ENCODE results near the gene ZNHIT3.
"Not testable (repeated sequence)": the region's sequence is repeated elsewhere in the genome, so short reads cannot be mapped to it uniquely, and the experiment has no call there.

The ZNHIT3 gene

DNA sequence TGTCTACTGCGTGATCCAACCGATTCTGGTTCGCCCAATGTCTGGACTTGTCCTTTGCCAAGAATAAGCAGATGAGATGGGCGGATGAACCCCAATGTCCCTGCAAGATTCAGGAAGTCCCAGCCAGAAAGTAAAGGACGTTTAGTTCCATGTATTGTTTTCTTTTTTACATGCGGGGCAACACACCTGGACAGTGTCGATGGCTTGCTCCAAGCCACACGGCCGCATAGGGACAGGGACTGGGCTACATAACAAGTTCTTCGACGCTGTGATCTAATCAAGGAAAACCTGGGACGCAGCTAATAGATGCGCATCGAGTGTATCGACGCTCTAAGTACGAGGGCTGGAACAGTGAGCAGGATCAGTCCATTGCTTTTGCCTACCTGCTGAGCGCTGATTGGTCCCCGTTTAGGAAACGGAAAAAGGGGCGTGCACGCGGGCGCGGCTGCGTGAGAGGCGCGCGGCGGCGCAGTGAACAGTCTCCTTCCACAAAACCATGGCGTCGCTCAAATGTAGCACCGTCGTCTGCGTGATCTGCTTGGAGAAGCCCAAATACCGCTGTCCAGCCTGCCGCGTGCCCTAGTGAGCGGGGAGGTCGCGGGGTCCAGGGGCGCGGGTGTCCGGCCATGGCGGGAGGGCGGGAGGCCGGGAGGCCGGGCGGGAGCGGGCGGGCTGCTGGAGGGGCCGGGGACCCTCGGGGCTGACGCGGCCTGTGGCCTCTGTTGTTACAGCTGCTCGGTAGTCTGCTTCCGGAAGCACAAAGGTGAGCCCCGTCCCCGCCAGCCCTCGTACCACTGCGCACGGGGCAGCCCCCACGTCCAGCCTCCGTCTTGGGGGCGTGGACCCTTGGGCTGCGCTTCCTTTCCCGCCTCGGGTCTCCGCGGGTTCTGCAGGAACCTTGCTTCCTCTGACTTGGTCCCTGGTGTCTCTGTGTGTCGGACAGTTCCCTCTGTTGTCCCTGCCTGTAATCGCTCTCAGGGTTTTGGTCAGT, at the start of gene ZNHIT3:
TSS of gene ZNHIT3 (plus strand) at position 478 of the 991 bp plus-strand sequence. CDS start at position 497, 19 bp downstream.
- in situ Hi-C loops (cut with MboI; ENCODE audit: low sequenced_read_pairs) = loop anchor here (25.0 kb wide), 2 partner anchors 349 to 524 kb away; no protein-coding TSS in a partner anchor

DNA sequence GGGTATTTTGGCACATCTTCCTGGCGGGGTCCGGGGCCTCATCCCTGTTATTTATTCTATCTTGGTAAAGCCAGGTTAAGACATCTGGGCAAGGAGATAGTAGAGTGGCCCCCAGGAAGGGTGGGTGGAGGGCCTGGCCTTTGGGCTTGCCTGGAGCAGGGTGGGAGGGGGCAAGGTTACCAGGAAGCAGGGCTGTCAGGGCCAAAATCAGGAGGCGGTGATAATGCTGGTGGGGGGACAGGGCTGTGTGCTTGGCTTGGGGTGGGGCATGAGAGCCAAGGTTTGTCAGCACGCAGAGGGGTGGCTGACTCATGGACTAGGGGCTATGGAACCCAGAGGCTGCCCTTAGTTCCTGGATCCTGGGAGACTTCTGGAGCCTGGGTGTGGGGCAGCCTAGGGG, 44.7 kb upstream of the ZNHIT3 start:
- in situ Hi-C loops (cut with MboI; ENCODE audit: low sequenced_read_pairs) = not testable (repeated sequence)

DNA sequence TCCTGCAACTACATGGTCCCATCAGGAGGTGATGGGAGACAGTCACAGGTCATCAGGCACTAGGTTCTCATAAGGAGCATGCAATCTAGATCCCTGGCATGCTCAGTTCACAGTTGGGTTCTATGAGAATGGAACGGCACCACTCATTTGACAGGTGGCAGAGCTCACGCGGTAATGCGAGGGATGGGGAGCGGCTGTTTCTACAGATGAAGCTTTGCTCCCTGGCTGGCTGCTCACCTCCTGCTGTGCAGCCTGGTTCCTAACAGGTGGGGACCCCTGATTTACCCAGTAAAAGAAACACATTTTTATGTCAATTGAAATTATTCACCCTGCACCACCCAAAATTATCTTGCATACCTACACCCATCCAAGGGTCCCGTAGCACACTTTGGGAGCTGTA, 42.7 kb upstream of the ZNHIT3 start:
- in situ Hi-C loops (cut with MboI; ENCODE audit: low sequenced_read_pairs) = no loop called here

DNA sequence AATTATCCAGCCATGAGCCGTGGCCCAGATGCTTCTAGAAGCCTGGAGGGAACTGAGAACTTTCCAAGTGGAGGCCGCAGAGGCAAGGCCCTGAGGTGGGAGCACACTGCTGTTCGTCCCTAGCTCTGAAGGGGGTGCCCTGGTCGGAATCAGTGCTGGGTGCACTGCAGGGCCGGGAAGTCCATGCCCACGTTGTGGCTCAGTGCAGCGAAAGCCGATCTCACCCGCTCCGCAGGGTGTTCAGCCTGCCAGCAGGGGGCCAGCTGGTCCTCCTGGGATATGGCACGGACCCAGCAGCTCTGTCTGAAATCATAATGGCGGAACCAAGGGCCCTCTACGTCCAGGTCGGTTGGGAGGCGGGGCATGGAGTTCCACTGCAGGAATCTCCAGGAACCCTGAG, 36.5 kb upstream of the ZNHIT3 start:
- in situ Hi-C loops (cut with MboI; ENCODE audit: low sequenced_read_pairs) = not testable (repeated sequence)

DNA sequence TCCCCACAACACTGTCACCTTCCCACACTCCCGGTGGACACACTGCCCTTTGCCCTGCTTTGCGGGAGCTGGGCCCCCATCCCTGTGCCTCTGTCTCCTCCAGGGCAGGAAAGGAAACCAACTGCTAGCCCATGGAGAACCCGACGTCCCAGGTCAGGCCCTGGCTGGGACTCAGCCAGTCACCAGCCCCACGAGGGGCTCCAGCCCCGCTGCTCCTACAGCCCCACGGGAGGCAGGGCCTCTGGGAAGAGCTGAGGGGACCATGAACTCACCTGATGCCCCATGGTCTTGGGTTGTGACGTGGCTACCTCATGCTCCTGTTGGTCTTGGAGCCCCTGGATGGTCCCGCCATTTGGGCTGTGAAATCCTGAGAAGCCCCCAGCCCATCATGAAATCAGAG, 33.6 kb upstream of the ZNHIT3 start:
- in situ Hi-C loops (cut with MboI; ENCODE audit: low sequenced_read_pairs) = not testable (repeated sequence)

DNA sequence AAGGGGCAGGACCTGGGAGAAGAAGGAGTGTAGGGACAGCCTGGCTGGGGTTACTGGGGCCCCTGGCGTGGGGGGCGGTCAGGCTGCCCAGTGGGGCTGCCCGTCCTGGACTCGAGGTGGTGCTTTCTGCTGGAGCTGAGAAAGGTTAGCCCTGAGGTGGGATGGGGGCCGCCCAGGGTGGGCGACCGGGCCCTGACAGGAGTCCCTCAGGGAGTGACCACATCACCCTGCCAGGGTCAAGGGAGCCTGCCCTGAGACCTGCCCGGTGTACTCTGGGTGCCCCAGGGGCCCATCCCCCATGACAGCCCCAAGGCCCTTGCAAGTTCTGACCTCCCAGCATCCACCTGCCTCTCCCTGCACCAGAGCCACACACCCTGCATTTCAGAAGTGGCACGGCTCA, 28.8 kb upstream of the ZNHIT3 start:
- in situ Hi-C loops (cut with MboI; ENCODE audit: low sequenced_read_pairs) = not testable (repeated sequence)

DNA sequence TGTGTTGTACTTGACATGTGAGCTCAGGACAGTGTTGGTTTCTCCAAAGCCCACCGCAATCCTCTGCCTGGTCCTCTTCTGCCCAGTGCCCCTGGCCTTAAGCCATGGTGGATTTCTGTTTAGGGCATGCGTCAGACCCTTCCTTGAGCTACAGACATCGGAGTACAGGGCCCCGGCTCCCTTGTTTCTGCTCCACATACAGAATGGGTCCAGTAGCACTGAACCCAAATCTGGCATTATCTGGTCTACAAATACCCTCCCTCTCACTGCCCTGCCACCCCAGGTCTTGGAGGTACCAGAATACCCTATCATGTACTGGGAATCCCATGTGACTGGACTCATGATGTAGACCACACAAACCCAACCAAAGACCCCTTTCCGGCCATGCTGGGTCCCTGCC, 27.4 kb upstream of the ZNHIT3 start:
- in situ Hi-C loops (cut with MboI; ENCODE audit: low sequenced_read_pairs) = no loop called here

DNA sequence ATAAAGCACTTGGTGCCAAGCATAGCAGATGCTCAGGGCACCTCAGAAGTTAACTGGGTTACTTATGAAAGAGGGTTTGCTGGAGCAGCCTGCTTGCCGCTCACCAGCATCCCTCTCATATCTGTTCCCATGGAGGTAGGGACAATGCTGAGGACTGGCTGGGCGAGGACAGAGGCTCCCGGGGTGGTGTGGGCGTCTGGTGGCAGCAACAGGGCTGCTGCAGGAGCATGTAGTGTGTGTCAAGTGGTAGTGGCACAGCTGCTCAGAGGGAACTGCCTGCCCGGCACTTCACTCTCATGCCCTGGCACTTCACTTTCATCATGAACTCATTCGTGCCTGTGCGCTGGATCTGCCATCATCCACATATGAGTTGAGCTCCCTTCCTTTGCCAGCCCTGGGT, 26.9 kb upstream of the ZNHIT3 start:
- in situ Hi-C loops (cut with MboI; ENCODE audit: low sequenced_read_pairs) = no loop called here

DNA sequence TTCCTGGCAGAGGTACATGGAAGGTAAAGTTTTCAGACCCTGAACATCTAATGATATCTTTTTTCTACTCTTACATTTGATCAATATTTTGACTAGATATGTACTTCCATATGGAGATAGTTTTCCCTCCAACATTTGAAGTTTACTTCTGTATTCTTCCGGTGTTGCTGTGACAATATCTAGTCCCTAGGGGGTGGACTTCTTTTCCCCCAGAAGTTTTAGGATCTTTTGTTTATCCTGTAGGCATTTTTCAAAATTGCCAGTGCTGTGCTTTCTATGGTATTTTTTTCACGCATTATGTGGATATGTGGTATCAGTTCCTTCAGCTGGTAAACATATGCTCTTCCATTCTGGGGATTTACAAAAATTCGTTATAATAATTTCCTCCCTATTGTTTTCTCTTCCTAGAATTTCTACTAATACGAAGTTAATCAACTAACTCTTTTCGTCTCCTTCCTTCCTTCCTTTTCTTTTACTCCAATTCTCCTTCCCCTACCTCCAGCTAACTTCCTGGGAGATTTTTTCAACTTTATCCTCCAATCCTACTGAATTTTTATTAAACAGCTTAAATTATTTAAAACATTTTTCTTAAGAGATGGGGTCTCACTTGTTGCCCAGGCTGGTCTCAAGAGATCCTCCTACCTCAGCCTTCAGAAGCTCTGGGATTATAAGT, 26.1 kb upstream of the ZNHIT3 start:
- in situ Hi-C loops (cut with MboI; ENCODE audit: low sequenced_read_pairs) = no loop called here

DNA sequence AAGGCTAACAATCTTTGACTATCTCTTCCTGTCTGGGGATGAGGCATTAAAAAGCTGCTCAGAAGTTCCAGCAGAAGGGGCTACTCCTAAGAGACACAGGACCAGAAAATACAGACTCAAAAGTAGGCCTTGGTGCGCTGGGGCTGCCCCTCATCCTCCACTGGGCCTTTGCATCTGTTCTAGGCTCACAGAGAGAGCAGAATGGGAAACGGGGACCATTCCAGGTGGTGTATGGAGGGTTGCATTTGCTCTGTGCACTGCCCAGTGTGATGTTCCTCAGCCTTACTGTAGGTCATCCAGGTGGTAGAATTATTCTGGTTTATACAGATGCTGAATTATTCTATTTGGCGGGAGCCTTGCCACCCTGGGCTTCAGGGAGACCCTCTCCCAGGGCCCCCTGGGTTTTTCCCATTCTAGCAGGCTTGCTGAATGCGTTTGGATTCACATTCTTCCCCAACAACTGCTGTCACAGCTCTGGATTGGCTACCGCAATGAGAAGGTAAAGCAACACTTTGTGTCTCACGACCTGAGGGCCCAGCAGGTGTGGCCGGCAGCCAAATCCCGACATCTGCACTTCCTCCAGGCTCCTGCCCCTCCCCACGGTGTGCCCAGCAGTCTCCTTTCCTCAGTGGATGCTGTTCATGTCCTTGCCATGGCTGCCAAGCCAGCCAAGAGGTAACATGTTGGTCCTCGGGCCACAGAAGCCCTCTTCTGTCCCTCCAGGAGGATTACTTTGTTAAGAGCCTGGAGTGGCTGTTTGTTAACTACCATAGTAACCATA, 25.0 kb upstream of the ZNHIT3 start:
- in situ Hi-C loops (cut with MboI; ENCODE audit: low sequenced_read_pairs) = no loop called here

DNA sequence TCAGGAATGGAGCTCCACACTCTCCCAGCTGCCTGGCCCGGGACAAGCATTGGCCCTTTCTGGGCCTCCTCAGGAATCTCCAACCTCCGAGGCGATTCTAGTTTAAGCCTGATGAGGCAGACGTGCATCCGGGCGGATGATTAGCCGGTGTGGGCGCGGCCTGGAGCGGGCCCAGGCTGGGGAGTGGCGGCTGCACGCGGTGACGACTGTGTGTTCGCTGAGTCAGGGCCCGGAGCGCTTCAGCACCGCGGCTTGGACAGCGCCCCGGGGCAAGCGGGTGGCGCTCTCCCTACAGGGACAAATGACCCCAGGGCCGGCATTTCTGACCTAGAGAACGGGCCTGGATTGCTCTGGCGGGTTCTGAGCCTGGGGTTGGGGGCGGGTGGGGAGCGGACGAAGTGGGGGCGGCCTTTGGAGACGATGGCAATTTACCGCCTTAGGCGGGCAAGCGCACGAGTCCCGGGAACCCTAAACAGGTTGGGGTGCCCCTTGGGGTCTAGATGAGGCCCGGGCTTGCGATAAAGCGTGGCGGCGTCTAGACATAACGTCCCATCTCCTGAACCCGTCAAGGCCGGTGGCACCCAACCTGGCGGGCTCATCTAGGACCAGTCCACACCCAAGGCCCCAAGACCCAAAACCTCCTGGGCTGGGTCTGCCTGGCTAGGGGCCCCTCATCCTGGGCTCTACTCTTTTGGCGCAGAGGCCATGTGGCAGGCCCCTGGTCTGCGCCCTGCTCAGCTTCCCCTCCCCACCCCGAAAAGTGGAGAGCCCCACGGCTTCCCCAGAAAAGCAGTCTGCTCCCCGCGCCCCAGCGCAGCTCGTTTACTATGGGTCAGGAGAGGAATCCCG, 22.3 kb upstream of the ZNHIT3 start:
- in situ Hi-C loops (cut with MboI; ENCODE audit: low sequenced_read_pairs) = no loop called here

DNA sequence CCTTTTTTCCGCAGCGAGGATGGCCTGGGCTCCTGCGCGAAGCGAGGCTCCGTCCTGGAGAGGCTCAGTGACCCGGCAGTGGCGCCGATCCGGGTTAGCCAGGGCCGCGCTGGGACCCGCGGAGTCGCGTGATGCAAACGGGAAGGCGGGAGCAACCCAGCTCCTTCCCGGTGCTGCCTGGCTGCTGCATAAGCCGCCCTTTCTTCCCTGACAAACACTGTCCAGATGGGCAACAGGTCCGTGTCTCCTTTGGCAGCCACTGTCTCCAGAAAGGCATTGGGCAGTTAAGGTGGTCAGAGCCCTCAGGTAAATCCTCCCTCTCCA, 21.8 kb upstream of the ZNHIT3 start:
- in situ Hi-C loops (cut with MboI; ENCODE audit: low sequenced_read_pairs) = no loop called here

DNA sequence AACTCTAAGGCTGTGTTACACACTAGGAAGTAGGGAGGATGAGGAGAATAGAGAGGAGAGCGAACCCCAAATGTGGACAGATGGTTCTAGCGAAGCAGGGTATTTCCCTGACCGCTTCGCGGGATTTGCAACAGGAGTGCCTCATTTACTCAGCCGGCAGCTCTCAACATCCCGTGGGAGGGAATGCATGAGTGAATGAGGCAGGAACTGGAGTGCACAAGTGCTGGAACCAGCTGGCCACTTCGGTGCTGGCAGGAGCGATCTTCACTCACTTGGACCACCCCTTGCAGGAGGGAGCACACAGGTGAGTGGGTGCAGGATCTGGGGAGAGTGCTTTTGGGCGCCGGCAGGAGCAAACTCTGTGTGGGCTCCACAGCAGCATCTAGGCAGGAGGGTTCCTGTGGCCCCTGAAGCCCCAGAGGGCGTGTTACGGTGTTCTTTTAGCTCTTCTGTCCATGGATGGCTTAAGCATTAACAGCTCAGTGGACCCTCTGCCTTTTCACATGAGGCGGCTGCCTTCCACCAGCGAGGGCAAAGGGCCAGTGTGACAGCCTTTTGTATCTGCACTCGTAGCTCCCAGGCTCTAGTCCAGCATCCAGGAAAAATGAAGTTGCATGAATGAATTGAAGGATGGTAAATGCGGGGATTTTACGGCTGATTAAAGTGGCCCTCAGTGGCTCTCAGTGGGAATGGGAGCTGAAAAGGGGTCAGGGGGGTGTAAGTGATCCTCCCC, 17.4 kb upstream of the ZNHIT3 start:
- in situ Hi-C loops (cut with MboI; ENCODE audit: low sequenced_read_pairs) = no loop called here

DNA sequence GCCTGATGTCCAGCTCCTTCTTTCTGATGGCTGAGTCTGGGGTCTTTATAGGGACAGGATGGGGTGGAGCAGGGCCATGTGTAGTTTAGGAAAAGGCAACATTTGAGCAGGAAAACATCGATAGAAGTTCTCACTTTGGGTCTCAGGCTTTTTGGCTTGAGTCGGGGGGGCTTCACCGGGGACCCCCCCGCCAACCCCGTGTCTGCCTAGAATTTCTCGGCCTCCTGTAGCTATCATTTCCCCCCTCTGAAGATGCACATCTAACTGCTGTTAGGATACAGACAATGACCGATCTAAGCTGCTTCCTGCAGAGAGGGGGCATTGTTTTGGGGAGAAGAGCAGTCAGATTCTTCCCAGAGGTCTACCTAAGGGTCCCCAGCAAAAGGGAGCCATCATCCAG, 16.7 kb upstream of the ZNHIT3 start:
- in situ Hi-C loops (cut with MboI; ENCODE audit: low sequenced_read_pairs) = no loop called here

DNA sequence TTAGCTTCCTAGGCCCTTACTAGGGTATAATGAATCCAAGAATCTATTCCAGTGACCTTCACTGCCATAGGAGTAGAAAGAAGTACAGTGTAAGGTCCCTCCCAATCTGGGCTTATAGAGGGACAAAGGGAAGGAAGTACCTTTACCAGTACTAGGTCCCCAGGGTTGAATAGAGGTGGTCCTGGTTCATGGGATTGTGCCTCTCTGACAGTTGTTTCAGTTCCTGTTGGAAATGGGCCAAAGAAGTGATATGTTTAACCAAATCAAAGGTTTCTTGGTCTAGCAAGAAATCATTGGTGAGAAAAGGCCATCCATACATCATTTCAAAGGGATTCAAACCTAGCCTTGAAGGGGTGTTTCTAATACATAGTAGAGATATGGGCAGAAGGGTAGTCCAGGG, 16.0 kb upstream of the ZNHIT3 start:
- in situ Hi-C loops (cut with MboI; ENCODE audit: low sequenced_read_pairs) = no loop called here

DNA sequence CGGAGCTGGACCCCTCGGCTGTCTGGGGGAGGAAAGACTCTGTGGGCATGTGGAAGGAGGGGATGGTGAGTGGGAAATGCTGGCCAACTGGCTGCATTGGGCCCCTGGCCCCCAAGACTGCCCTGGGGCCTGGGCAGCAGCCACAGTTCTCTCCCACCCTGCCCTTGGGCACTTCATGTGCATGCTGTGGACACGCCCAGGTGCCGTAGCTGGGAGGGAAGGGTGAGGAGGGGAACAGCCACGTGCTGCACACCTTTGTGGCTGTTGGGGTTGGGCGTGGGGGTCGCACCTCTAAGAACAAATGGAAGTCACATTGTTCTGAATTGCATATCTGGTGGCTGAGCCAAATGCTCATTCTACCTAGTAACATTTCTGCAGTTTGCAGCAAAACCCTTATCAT, 11.9 kb upstream of the ZNHIT3 start:
- in situ Hi-C loops (cut with MboI; ENCODE audit: low sequenced_read_pairs) = no loop called here

DNA sequence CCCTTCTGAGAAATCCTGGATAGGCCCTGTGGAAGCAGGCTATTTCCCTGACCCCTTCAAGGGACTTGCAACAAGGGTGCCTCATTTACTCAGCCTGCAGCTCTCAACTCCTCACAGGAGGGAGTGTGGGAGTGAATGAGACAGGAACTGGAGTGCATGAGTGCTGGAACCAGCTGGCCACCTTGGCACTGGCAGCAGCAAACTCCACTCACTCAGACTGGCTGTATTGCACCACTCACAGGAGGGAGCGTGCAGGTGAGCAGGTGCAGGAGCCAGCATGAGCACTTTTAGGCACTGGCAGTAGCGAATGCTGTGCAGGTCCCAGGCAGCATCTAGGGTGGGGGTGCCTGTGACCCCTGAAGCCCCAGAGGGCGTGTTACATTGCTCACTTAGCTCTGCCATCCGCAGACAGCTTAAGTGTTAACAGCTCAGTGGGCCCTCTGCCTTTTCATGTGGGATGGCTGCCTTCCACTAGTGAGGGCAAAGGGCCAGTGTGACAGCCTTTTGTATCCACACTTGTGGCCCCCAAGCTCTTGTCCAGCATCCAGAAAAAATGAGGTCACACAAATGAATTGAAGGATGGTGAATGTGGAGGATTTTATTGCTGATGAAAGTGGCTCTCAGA, 11.0 kb upstream of the ZNHIT3 start:
- in situ Hi-C loops (cut with MboI; ENCODE audit: low sequenced_read_pairs) = loop anchor here (25.0 kb wide), 2 partner anchors 338 to 513 kb away; no protein-coding TSS in a partner anchor

DNA sequence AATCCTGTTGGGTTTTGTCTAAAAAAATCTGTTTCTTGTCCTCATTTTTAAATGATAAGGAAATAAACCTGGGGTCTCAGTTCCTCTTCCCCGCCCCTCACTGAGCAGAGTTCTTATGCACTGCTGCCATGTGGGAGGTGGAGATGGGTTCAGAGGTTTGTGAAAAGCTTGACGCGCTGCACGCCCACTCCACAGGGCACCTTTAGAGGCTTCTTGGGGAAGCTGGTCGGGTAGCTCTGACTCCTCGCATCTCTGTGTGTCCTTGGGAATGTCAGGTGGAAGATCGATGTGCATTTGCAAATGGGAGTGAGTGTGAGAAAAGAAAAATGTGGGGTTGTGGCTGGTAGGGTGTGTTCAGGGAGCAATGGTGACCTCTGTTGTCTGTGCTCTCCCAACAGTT, 4.7 kb upstream of the ZNHIT3 start:
- in situ Hi-C loops (cut with MboI; ENCODE audit: low sequenced_read_pairs) = loop anchor here (25.0 kb wide), 2 partner anchors 345 to 520 kb away; no protein-coding TSS in a partner anchor
